Measurements from ENCODE around the gene FIBIN.
"Not testable (repeated sequence)": the region's sequence is repeated elsewhere in the genome, so short reads cannot be mapped to it uniquely, and the experiment has no call there.

GRCh38 chr11:26977209-26977608 is 16.7 kb upstream of the FIBIN start:
- not testable (repeated sequence) for TF ChIP-seq CTCF, POLR2A (IDR thresholded peaks at IDR 0.05)

All from esophagus squamous epithelium (tissue), 4 donors.